ENCODE results near the gene ATP7A.
"Not testable (repeated sequence)": the region's sequence is repeated elsewhere in the genome, so short reads cannot be mapped to it uniquely, and the experiment has no call there.

ATP7A gene

DNA sequence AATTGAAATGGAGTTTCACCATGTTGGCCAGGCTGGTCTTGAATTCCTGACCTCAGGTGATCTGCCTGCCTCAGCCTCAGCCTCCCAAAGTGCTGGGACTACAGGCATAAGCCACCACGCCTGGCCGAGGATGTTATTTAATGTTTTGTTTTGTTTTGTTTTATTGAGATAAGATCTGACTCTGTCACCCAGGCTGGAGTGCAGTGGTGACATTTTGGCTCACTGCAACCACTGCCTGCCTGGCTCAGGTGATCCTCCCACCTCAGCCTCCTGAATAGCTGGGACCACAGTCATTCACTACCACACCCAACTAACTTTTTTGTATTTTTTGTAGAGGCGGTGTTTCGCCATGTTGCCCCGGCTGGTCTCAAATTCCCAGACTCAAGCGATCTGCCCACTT is 34.5 kb downstream of the ATP7A start:
- FAIRE-seq; DNase-seq (ENCODE audit: low spot score): not testable (repeated sequence)

DNA sequence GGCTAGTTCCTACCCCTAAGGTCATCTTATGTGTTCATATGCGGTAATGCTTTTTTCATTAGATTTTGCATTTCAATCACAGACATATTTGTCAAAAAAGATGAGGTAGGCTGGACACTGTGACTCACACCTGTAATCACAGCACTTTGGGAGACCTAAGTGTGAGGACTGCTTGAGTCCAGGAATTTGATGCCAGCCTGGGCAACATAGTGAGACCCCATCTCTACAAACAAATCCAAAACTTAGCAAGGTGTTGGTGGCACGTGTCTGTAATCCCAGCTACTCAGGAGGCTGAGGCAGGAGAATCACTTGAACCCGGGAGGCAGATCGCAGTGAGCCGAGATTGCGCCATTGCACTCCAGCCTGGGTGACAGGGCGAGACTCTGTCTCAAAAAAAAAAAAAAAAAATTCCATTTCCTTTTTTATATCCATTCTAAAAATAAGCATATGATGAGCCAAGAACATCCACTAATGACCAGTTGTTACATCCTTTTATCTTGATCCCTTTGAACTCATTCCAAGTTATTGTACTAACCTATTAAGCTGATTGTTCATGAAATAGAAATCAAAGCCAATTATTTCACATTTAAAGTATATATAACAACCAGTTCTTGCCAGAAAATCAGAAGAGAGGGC is 35.5 kb downstream of the ATP7A start:
- FAIRE-seq (no peak), DNase-seq (ENCODE audit: low spot score) (no peak)

DNA sequence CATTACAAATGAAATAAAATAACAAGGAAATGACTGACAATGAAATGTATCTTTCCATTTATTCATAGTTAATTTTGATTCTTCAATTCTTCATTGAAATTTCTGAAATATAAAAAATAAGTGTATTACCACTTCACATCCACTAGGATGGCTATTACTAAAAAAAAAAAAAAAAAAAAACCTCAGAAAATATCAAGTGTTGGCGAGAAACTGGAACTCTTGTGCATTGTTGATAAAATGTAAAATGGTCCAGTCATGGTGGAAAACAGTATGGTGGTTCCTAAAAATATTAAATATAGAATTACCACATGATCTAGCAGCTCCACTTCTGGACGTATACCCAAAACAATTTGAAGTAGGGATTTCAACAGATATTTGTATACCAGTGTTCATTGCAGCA is 36.1 kb downstream of the ATP7A start:
- FAIRE-seq (no peak), DNase-seq (ENCODE audit: low spot score) (no peak)

DNA sequence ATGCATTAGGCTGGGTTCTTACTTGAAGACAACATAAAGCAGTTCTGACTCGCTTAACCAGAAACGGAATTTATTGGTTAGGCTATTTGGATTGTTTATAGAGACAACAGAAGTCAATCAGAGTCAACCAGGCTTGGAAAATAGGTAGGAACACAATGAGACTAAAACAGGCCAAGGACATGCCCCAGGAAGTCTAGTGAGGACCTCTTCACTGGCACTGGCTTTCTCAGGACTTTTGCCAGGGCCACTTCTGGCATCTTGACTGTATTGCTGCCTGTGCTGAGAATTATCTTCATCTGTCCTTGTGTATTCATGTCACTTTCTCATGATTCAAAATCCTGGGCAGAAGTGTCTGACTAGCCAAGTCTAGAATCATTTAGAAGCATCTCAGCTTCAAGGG is 39.3 kb downstream of the ATP7A start:
- FAIRE-seq = no peak
- DNase-seq (ENCODE audit: low spot score) = no peak

DNA sequence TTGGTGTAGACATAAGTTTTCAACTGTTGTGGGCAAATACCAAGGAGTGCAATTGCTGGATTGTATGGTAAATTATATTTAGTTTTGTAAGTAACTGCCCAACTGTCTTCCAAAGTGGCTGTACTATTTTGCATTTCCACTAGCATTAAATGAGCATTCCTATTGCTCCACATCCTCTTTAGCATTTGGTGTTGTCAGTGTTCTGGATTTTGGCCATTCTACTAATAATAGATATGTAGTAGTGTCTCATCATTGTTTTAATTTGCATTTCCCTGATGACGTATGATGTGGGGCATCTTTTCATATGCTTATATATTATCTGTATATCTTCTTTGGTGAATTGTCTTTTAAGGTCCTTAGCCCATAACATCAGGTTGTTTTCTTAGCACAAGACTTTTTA is 41.7 kb downstream of the ATP7A start:
- FAIRE-seq = no peak
- no peak for DNase-seq (ENCODE audit: low spot score)

DNA sequence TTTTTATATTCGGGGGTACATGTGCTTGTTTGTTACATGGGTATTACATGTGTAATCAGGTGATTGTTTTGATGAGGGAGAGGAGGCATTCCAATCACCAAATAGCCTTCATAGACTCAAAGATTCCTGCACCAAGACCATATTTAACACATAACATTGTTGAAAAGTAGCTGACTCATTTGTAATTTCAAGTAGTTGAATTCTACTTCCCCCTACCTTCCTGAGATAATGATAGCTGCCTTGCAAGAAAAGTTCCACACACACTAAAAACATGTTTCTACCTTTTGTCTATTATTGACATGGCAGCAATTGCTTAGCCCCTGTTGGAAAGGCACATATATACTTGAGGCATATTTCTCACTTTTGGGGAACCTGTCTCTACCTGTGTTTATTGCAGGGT is 42.8 kb downstream of the ATP7A start:
- FAIRE-seq (no peak), DNase-seq (ENCODE audit: low spot score) (no peak)

DNA sequence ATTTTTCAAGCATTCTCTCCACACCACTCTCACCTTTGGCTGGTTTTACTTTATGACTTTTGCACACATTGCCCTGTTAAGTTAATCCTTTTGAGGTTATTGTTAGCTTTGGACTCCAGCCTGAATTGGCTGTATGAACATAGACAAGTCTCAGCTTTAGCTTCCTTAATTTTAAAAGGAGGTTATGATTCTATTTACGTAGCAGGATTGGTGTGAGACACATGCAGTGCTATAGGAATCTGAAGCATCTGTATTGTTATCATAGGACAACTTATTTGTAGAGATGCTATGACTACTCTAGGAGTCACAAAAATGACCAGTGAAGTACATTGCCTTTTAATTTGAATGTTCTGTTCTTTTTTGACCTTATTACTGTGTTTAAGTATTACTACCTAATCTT is 43.2 kb downstream of the ATP7A start:
- no peak for FAIRE-seq
- DNase-seq (ENCODE audit: low spot score) = no peak

DNA sequence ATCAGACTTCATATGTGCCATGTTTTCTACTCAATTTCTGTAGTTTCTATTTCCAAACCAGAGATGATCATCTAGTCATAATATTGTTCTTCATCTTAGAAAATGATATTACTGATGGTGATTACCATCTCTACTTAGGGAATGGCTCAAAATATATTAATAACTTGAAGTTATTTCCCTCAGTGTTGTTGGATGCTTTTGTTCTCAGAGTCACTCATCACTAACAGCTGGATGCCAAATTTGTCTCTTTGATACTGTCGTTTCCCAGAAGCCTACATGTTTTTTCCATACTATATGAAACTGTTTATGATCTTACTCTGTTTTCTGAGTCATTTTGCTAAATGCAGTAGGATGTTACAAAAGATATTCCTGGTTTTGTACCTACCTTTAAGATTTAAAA is 50.1 kb downstream of the ATP7A start:
- DNase-seq (ENCODE audit: low spot score) = no peak
- FAIRE-seq = no peak

DNA sequence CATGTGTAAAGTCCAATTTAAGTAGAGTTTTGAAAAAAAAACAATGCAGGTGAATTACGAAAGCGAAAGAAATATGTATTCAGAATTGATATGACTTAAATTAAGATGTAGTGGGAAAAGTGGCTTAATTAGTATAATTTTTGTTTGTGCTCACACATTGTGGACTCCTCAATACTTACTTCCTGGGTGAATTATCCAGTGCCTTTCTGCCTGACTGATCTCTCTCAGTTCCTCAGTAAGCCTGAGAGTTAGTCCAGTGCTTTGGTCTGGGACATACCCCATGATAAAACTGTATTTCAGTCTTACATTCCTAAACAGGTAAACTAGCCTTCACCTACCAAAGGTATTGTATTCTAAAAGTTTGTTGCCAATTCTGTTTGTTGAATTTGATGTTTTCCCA is 50.6 kb downstream of the ATP7A start:
- DNase-seq (ENCODE audit: low spot score) = no peak
- no peak for FAIRE-seq

DNA sequence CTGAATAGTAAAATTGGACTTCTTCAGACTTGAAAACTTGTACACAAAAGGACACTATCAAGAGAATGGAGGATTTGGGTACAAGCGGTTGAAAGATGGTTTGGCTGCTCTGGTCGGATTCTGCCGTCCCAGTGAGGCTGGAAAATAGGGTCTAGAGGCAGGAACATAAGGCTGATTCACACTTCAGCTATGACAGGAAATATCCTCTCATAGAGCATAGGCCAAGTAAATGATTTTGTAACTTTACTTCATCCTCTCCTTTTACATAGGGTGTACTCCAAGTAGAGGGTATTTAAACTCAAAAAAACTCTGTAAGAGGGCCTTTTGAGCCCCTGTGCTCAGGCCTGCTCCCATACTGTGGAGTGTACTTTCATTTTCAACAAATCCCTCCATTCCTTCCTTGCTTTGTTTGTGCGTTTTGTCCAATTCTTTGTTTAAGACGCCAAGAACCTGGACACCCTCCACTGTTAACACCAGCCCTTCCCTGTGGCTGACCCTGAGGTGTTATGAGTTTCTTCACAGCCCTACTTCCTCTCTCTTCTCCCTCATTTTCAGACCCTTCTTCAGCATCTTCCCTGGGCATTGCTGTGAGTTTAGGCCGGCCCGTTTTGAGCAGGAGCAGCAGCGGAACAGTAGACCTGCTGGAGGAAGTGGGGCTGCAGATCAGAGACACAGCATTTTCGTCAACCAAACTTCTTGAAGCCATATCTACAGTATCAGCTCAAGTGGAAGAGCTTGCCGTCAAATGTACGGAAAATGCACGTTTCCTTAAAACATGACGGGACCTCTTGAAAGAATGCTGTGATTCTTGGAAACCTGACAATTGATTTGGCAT is 51.8 kb downstream of the ATP7A start:
- DNase-seq (ENCODE audit: low spot score) (no peak), FAIRE-seq (no peak)

DNA sequence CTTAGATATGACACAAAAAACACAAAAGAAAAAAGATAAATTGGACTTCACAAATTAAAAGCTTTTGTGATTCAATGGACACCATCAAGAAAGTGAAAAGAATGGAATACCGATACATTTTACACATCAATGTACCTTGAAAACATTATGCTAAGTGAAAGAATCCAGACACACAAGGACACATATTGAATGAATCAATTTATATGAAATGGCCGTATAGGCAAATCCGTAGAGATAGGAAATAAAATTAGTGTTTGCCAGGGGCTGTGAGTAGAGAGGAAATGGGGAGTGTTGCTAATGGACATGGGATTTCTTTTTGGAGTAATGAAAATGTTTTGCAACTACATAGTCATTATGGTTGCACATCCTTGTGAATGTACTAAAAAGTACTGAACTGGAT is 55.9 kb downstream of the ATP7A start:
- FAIRE-seq = no peak
- no peak for DNase-seq (ENCODE audit: low spot score)

DNA sequence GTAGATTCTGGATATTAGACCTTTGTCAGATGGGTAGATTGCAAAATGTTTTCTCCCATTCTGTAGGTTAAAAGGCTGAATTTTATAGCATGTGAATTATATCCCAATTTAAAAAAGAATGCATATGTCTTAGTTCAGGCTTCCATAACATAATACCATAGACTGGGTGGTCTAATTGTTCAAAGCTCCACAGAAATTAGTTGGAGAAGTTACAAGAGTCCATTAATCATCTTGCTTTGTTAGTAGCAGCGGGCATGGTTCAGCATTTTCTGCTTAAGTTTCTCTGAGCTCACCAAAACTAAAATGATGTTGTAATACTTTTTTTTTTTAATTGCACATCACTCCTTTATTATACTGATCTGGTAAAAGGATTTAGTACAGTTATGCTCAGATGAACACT is 57.1 kb downstream of the ATP7A start:
- DNase-seq (ENCODE audit: low spot score) (no peak), FAIRE-seq (no peak)

DNA sequence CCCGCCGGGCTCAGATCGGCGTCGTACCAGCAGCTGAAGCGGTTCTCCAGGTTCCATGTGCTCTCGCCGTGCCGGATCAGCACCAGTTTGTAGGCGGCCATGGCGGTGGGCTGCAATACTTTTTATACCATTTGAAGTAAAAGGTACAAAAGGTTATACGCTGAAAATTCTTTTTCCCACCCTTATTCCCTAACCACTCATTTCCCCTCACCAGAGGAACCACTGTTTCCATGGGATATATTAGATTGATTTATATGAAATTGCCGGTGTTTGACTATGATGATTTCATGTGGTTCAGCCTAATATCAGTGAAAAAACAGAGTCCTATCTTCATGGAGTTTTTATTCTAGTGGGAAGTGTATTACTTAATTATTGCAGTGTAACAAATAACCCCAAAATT is 59.0 kb downstream of the ATP7A start, which contains the start of gene PGAM4:
PGAM4 (minus strand) TSS at position 101 of the 400 bp plus-strand sequence; CDS start at position 101, 0 bp downstream.
- FAIRE-seq (no peak), DNase-seq (ENCODE audit: low spot score) (no peak)

DNA sequence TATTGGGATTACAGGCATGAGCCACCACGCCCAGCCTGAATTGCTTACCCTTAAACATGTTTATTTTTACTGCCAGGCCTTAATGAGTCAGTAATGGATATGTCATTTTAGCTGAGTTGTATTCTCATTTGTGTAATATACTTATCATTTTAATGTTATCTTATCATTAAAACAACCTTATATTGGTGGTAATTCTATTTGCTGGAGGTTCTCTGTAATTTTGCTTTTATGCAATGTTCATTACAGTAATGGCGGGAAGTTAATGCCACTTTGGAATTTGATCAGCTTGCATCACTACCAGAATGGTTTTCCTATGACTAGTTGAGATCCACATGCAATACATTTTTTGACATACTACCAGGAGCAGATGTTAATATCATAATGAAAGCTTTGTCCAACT is 65.3 kb downstream of the ATP7A start:
- FAIRE-seq = no peak
- no peak for DNase-seq (ENCODE audit: low spot score)

DNA sequence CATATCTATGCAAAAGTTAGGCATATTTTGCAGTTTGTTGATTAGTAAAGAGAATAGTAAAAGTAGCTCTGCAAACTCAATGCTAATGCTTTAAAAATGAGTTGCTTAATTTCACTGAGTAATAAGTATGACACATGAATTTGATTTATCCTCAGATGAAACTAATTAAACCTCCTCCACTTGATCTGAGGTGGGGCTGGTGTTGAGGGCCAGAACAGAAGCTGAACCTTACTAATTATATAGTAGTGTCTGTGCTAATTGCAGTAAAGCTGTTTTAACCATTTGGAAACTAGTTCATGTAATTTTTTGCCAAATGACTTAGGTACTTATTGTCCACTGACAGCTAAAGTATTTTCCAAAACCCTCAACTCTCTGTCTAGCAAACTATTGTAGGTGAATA is 66.6 kb downstream of the ATP7A start:
- DNase-seq (ENCODE audit: low spot score) (no peak), FAIRE-seq (no peak)

DNA sequence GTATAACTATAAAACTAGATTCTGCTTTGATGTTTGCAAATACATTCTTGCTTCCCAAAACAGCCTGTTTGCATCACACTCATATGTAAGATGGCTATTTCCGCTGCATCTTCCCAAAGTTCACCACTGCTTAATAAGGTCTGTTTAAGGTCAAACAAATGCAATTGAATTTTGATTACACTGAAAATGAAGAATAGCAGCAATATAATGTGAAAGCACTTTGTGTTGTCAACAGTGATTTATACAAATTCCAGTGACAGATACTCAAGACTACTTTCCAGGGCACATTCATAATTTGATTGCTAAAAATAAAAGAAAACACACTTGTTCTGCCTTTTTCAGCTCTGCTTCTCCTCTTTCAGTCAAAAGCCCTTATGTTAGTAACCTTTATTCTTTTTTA is 67.0 kb downstream of the ATP7A start:
- DNase-seq (ENCODE audit: low spot score) (no peak), FAIRE-seq (no peak)

DNA sequence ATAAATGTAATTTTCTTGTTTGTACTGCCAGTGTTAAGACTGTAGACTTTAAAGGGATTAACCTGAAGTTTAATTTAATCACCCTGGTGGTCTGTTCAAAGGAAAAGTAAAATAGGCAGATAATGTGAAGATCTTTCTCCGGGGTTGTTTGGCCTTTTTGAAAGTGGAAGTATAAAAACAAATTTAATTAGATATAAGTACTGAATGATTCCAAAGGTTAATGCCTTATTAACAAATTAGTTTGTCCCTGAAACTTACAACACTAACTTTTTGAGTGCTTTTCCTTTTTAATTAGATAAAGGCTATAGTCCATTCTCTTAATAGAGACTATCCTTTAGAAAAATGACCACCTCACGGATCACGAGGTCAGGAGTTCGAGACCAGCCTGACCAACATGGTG is 69.4 kb downstream of the ATP7A start:
- DNase-seq (ENCODE audit: low spot score) (no peak), FAIRE-seq (no peak)

DNA sequence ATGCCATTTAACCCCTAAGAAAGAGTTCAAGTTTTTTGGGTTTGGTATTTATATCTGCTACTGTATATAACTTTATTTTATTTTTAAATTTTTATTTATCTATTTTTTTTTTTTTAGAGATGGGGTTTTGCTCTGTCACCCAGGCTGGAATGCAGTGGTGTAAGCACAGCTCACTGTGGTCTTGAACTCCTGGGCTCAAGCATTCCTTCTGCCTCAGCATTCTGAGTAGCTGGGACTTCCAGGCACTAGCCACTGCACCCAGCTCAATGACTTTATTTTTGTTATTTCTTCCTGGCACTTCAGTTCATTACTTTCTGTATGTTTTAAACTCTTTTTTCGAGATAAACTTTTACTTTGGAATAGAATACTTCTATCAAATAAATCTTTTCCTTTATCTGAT is 101.4 kb downstream of the ATP7A start:
- DNase-seq (ENCODE audit: low spot score) (no peak), FAIRE-seq (no peak)

DNA sequence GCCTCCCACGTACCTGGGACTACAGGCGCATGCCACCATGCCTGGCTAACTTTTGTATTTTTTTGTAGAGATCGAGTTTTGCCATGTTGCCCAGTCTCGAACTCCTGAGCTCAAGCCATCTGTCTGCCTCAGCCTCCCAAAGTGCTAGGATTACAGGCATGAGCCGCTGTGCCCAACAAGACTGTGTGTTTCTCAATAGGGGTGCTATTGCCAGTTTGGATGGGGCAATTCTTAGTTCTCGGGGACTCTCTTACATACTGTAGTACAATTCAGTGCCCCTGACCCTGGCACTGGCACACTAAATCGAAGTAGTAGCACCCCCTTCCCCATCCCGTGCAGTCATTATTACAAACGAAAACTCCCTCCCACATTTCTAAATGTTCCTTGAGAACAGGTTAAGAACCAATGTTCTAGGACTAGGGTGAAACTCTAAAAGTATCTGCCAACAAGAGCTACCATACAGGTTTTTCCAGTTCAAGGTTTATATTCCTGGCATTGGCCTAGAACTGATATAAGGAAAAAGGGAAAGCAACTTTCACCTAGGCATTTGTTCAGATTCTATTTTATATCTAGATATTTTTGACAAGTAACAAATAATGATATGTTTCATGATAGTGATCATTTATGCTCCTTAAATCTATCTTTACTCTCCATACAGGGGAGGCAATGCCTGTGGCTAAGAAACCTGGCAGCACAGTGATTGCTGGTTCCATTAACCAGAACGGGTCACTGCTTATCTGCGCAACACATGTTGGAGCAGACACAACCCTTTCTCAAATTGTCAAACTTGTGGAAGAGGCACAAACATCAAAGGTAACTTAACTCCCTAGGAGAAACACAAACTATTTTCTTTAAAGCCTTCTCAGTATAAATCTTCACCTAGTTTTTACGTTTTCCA is 109.3 kb downstream of the ATP7A start:
- no peak for DNase-seq (ENCODE audit: low spot score)
- no peak for FAIRE-seq

DNA sequence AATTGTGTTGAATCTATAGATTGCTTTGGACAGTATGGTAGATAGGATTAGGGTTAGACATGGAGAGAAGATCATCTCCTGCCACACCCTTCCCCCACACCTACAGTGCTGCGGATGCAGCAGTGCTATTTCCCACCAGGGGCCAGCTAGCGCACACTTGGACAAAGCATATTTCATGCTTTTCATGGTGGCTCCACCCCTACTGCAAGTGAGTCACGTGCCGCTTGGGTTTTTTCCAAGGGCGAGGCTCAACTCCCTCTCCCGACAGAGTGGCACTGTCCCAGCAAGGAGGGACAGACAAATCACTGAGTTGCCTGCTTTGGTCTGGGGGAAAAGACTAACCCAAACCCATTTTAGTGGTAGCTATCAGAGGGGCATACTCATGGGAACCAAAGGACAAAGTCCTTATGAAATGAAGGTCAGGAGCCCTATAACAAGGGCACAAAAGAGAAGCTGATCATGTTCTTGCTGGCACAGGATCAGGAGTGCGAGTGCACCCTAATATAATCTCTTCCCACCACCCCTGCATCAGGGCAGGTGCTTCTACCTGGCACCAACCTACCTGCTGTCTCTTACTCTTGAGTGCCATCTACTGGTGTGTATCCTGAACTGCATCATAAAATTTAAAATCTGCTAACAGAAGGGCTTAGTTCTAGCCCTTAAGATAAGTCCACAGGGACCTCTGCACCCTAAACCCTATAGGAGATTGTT is 114.0 kb downstream of the ATP7A start:
- DNase-seq (ENCODE audit: low spot score) (peak; percentile 30), FAIRE-seq (peak; percentile 9)

DNA sequence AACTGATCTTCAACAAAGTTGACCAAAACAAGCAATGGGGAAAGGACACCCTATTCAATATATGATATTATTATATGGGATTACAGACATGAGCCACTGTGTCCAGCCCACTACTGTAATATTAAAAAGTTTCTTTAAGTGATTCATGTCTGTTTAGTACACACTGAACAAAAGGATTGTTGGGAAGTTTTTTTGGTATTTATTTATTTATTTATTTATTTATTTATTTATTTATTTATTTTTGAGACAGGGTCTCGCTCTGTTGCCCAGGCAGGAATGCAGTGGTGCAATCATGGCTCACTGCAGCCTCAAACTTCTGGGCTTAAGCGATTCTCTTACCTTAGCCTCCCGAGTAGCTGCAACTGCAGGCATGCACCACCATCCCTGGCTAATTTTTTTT is 117.3 kb downstream of the ATP7A start:
- DNase-seq (ENCODE audit: low spot score) (no peak), FAIRE-seq (no peak)
